HepG2 (cell line): Measurements from ENCODE around the gene SPTAN1. TPM values are rescaled to one million over a fixed set of nuclear protein-coding genes. Genes with fewer than 3 reads are reported as not detected.
A peak's percentile ranks its signal among the peaks of the same experiment; 100 is the strongest.

Source experiments
- CEBPG ChIP-seq: IDR thresholded peaks from 2 replicates; pipeline ENCODE4 v1.6.1; 2016
- HNRNPK ChIP-seq: fragments of 200-400 bp; formaldehyde crosslinking; IDR thresholded peaks from 2 replicates; pipeline ENCODE4 v1.6.1; 2018; ENCODE audit warnings: low read length, low read depth, moderate library complexity, mild to moderate bottlenecking; ENCODE audit not compliant: poor library complexity, severe bottlenecking
- KLF11 ChIP-seq: IDR thresholded peaks from 2 replicates; pipeline ENCODE4 v1.6.1; 2016; ENCODE audit warnings: missing compliant biosample characterization
- MATR3 ChIP-seq: sonication (generic); formaldehyde crosslinking; IDR thresholded peaks from 2 replicates; pipeline ENCODE4 v1.4.0; 2020; ENCODE audit warnings: missing genetic modification reagents
- MED13 ChIP-seq: sonication (generic); formaldehyde crosslinking; IDR thresholded peaks from 2 replicates; pipeline ENCODE4 v1.5.0; 2020; ENCODE audit warnings: missing genetic modification reagents
- NR2F2 ChIP-seq: IDR thresholded peaks from 2 replicates; pipeline ENCODE4 v1.6.1; 2012; ENCODE audit warnings: low read depth, inconsistent platforms, borderline replicate concordance
- PAX8 ChIP-seq: sonication (generic); formaldehyde crosslinking; IDR thresholded peaks from 2 replicates; pipeline ENCODE4 v1.8.0; 2022; ENCODE audit warnings: mild to moderate bottlenecking, missing genetic modification reagents, borderline replicate concordance
- PRDM10 ChIP-seq: sonication (generic); formaldehyde crosslinking; IDR thresholded peaks from 2 replicates; pipeline ENCODE4 v1.4.0; 2020; ENCODE audit warnings: low read depth, missing genetic modification reagents
- RBM22 ChIP-seq: fragments of 200-400 bp; formaldehyde crosslinking; optimal IDR thresholded peaks from 2 replicates; pipeline ENCODE3; 2017; ENCODE audit warnings: mild to moderate bottlenecking, low read length, moderate library complexity
- SIX1 ChIP-seq: sonication (generic); formaldehyde crosslinking; IDR thresholded peaks from 2 replicates; pipeline ENCODE4 v1.4.0; 2020; ENCODE audit warnings: missing genetic modification reagents, borderline replicate concordance
- SOX6 ChIP-seq, 2 experiments: fragments of 450-650 bp in 1 of 2; sonication (generic) in 1 of 2; formaldehyde crosslinking in 1 of 2; IDR thresholded peaks; 2 replicates each; pipeline versions ENCODE4 v1.4.0 to v1.6.1; 2017 to 2020; ENCODE audit warnings: antibody characterized with exemption in 1 of 2, mild to moderate bottlenecking in 1 of 2, missing genetic modification reagents in 1 of 2
- ZBTB40 ChIP-seq, 2 experiments: fragments of 450-650 bp in 1 of 2; sonication (generic) in 1 of 2; formaldehyde crosslinking in 1 of 2; IDR thresholded peaks; 2 replicates each; pipeline versions ENCODE4 v1.6.1 to v1.8.0; 2016 to 2022; ENCODE audit warnings: antibody characterized with exemption in 1 of 2, mild to moderate bottlenecking in 1 of 2, missing genetic modification reagents in 1 of 2
- ZNF12 ChIP-seq: sonication (generic); formaldehyde crosslinking; IDR thresholded peaks from 2 replicates; pipeline ENCODE4 v1.5.0; 2020; ENCODE audit warnings: missing genetic modification reagents
- ZNF34 ChIP-seq: sonication (generic); formaldehyde crosslinking; IDR thresholded peaks from 2 replicates; pipeline ENCODE4 v1.4.0; 2020; ENCODE audit warnings: mild to moderate bottlenecking, missing genetic modification reagents, borderline replicate concordance
- ZNF713 ChIP-seq: sonication (generic); formaldehyde crosslinking; IDR thresholded peaks from 2 replicates; pipeline ENCODE4 v1.4.0; 2020; ENCODE audit warnings: mild to moderate bottlenecking, missing genetic modification reagents
- ZNF749 ChIP-seq: sonication (generic); formaldehyde crosslinking; IDR thresholded peaks from 2 replicates; pipeline ENCODE4 v1.8.0; 2022; ENCODE audit warnings: mild to moderate bottlenecking, missing genetic modification reagents, moderate library complexity, borderline replicate concordance
- ZNF850 ChIP-seq: sonication (generic); formaldehyde crosslinking; conservative IDR thresholded peaks from 2 replicates; pipeline ENCODE4 v1.9.0; 2021; ENCODE audit warnings: mild to moderate bottlenecking, missing genetic modification reagents
- polyA plus RNA-seq, 8 experiments: library from polyadenylated mRNA; depleted of rRNA in 3 of 8; stranded (reverse) in 7 of 8; unstranded in 1 of 8; fragments of >200 nt; fragmentation: Illumina TruSeq in 4 of 8; extraction: Trizol in 4 of 8; gene quantifications; 2 replicates each; pipeline versions ENCODE4 v1.2.1 to v1.2.3, GENCODE V29; 2011 to 2016; ENCODE audit warnings: low read depth in 4 of 8, missing spikeins in 1 of 8, mixed read lengths in 1 of 8; ENCODE audit not compliant: insufficient read depth in 1 of 8
- total RNA-seq, 5 experiments: library from RNA; depleted of rRNA; stranded (reverse); fragments of >200 nt; fragmentation: Illumina TruSeq; extraction: Trizol; gene quantifications; 2 replicates each; pipeline ENCODE4 v1.2.3, GENCODE V29; 2016; ENCODE audit warnings: low read depth in 1 of 5

The SPTAN1 gene
- total and polyA plus RNA-seq, 2 of the 13 experiments (the other 11 are each of a cell fraction or from before 2014, with no cell fraction given), result 106 to 111 TPM

GRCh38 chr9:128556926-128557634 lies 4.7 kb downstream of the SPTAN1 start (continued):
- no peak for TF ChIP-seq SOX6 (IDR thresholded peaks at IDR 0.05)
- TF ChIP-seq SOX6 (CRISPR knock-in tag; IDR thresholded peaks at IDR 0.05), result peak; percentile 45; the same call in 1 of the 2 replicates
- TF ChIP-seq CEBPG (CRISPR knock-in tag), result peak; percentile 88
- TF ChIP-seq ZNF34 (CRISPR knock-in tag), result no peak
- 0 out of 2 replicates have a peak, but pooled peaks have one; percentile 16 for TF ChIP-seq SIX1
- no peak for TF ChIP-seq MED13 (CRISPR knock-in tag)
- no peak for TF ChIP-seq ZNF713 (CRISPR knock-in tag)
- no peak for TF ChIP-seq RBM22
- TF ChIP-seq ZNF12 (CRISPR knock-in tag), result no peak
- no peak for TF ChIP-seq PRDM10 (CRISPR knock-in tag)
- no peak for TF ChIP-seq PAX8 (CRISPR knock-in tag)
- no peak for TF ChIP-seq ZBTB40 (IDR thresholded peaks at IDR 0.05)
- TF ChIP-seq ZBTB40 (CRISPR knock-in tag; IDR thresholded peaks at IDR 0.05), result no peak
- no peak for TF ChIP-seq HNRNPK
- TF ChIP-seq ZNF749 (CRISPR knock-in tag), result no peak
- TF ChIP-seq KLF11 (CRISPR knock-in tag), result no peak
- TF ChIP-seq NR2F2, result 0 out of 2 replicates have a peak, but pooled peaks have one; percentile 21
- no peak for TF ChIP-seq ZNF850 (CRISPR knock-in tag)
- no peak for TF ChIP-seq MATR3
